GM21360 (cell line): Measurements from ENCODE around the gene PACRG.

Experiments used
- ATAC-seq: cut with Tn5 transposase; IDR thresholded peaks from one replicate; pipeline ENCODE4 v1.9.1; 2021; ENCODE audit warnings: mild to moderate bottlenecking, moderate library complexity; ENCODE audit not compliant: unreplicated experiment

PACRG gene

GRCh38 chr6:163323274-163323673 lies 595.5 kb downstream of the PACRG start:
- no peak for ATAC-seq

GRCh38 chr6:163323705-163324104 lies 595.9 kb downstream of the PACRG start:
- ATAC-seq, result no peak

- no peak for ATAC-seq
Observed at GRCh38 chr6:163324326-163324687, 596.5 kb downstream of the PACRG start.

- no peak for ATAC-seq
Observed at GRCh38 chr6:163324688-163325389, 597.1 kb downstream of the PACRG start.

GRCh38 chr6:163325390-163325784 lies 597.6 kb downstream of the PACRG start:
- ATAC-seq, result no peak

GRCh38 chr6:163327165-163327880 lies 599.5 kb downstream of the PACRG start:
- ATAC-seq, result no peak

GRCh38 chr6:163327921-163328320 lies 600.1 kb downstream of the PACRG start:
- ATAC-seq, result no peak

- ATAC-seq, result no peak
Observed at GRCh38 chr6:163328411-163328810, 600.6 kb downstream of the PACRG start.

GRCh38 chr6:163329991-163330390 lies 602.2 kb downstream of the PACRG start:
- ATAC-seq, result no peak

GRCh38 chr6:163331245-163331644 lies 603.5 kb downstream of the PACRG start:
- ATAC-seq, result no peak

- ATAC-seq, result no peak
Observed at GRCh38 chr6:163332575-163332974, 604.8 kb downstream of the PACRG start.

GRCh38 chr6:163333038-163333437 lies 605.3 kb downstream of the PACRG start:
- ATAC-seq, result no peak

- ATAC-seq, result no peak
Observed at GRCh38 chr6:163333701-163334663, 606.2 kb downstream of the PACRG start.

- ATAC-seq, result no peak
Observed at GRCh38 chr6:163335056-163335455, 607.3 kb downstream of the PACRG start.

- ATAC-seq, result no peak
Observed at GRCh38 chr6:163335671-163336545, 608.1 kb downstream of the PACRG start.

GRCh38 chr6:163336961-163337360 lies 609.2 kb downstream of the PACRG start:
- no peak for ATAC-seq

- no peak for ATAC-seq
Observed at GRCh38 chr6:163337958-163338357, 610.2 kb downstream of the PACRG start.

- ATAC-seq, result no peak
Observed at GRCh38 chr6:163338671-163339405, 611.1 kb downstream of the PACRG start.

- no peak for ATAC-seq
Observed at GRCh38 chr6:163339466-163339865, 611.7 kb downstream of the PACRG start.
